NCI-H2196 (cell line): Measurements from ENCODE around the gene SYNJ2BP.
A peak's percentile ranks its signal among the peaks of the same experiment; 100 is the strongest.
"Not testable (repeated sequence)": the region's sequence is repeated elsewhere in the genome, so short reads cannot be mapped to it uniquely, and the experiment has no call there.

Source experiments
- DNase-seq: peaks from one replicate; lab custom pipeline; 2025; ENCODE audit not compliant: unreplicated experiment; lab: John Stamatoyannopoulos, UW

SYNJ2BP gene

GRCh38 chr14:70416725-70417349, at the start of gene SYNJ2BP:
TSS of gene SYNJ2BP (minus strand) at chr14:70417090. CDS start at chr14:70416963, 127 bp downstream.
- DNase-seq = peak; percentile 86

- DNase-seq = no peak
These were observed 37.8 kb upstream of the SYNJ2BP start for GRCh38 chr14:70454731-70455130.

GRCh38 chr14:70451874-70452273, 35.0 kb upstream of the SYNJ2BP start, which contains the start of gene ADAM21:
TSS of gene ADAM21 (plus strand) at chr14:70452174. CDS start at chr14:70457500, 5,326 bp downstream.
- no peak for DNase-seq

GRCh38 chr14:70448633-70449340, 31.9 kb upstream of the SYNJ2BP start:
- DNase-seq = no peak

GRCh38 chr14:70442750-70443149, 25.9 kb upstream of the SYNJ2BP start:
- no peak for DNase-seq

- DNase-seq = no peak
These were observed 24.8 kb upstream of the SYNJ2BP start for GRCh38 chr14:70441641-70442040.

DNA sequence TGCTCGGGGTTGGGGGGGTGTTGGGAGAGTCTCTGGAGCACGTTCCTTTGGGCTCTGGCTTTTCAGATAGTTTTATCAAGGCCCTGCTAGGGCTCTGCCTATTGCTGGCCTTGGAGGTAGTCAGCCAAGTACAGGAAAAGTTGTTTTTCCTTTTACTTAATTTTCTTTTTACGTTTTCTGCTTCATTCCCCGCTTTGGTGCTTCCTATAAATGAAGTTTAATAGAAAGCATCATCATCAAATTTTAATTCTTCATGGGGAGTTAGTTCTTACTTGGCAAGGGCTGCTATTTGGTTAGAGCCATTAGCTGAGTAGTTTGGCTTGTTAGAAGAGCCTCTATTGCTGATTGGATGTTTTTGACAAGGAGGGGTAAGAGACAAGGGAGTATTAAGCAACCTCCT, 20.0 kb upstream of the SYNJ2BP start:
- no peak for DNase-seq

- not testable (repeated sequence) for DNase-seq
These were observed 9.7 kb upstream of the SYNJ2BP start for GRCh38 chr14:70426555-70426954.

GRCh38 chr14:70425354-70425753, 8.5 kb upstream of the SYNJ2BP start:
- peak; percentile 6 for DNase-seq

DNA sequence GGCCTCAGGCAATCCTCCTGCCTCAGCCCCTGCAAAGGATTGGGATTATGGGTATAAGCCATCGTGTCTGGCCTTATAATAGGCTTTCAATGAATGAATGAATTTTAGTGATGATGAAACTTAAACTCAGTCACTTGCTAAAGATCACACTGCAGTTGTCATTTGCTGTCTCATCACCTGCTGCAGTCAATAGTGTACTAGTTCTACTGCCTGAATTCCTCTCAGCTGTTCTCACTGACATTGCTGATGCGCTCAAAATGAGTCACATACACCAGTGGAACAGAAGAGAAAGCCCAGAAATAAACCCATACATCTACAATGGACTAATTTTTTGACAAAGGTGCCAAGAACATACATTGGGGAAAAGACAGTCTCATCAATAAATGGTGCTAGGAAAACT, 5.6 kb upstream of the SYNJ2BP start:
- no peak for DNase-seq

- DNase-seq = not testable (repeated sequence)
These were observed 2.5 kb upstream of the SYNJ2BP start for GRCh38 chr14:70419270-70419931.

- no peak for DNase-seq
These were observed 559 bp downstream of the SYNJ2BP start for GRCh38 chr14:70416338-70416724.

GRCh38 chr14:70415788-70416187, 1.1 kb downstream of the SYNJ2BP start:
- DNase-seq = no peak

DNA sequence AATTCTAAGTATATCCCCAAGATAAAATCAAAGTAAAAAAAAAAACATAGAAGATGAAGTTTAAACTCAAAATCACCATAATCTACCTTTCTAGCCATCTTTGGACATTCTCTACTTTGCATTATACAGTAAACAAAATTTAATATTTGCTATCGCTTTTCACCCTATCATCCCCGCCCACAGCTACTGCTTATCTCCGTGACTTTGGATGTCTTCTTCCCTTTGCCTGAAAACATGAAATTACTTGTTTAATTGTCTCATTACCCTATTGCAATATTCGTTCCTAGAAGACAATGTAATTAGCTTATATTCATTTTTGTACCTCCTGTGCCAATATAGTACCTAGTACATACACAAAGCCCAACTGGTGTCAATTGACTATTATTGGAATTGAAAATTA, 9.3 kb downstream of the SYNJ2BP start:
- no peak for DNase-seq

GRCh38 chr14:70406216-70406615, 10.7 kb downstream of the SYNJ2BP start:
- DNase-seq = not testable (repeated sequence)

GRCh38 chr14:70403335-70403734, 13.6 kb downstream of the SYNJ2BP start:
- DNase-seq = not testable (repeated sequence)

- DNase-seq = no peak
These were observed 15.2 kb downstream of the SYNJ2BP start for GRCh38 chr14:70401643-70402042.

- no peak for DNase-seq
These were observed 18.0 kb downstream of the SYNJ2BP start for GRCh38 chr14:70398706-70399431.

DNA sequence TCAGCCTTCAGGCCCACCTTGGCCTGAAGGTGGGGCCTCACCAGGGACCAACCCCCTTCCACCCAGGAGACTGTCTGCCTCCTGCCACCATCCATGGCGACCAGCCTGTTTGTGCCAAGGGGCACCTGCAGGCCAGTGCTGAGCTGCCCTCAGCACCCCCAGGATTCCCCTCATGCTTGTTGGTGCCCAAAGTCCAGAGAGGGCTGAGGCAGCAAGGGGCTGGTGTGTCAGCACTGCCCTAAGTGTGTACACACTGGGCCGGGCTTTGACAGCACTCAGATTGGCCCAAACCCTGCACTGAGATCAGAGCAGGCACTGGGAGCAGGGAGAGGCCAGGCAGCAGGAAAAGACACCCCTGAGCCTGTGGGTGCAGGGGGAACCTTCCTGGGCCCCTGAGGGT, 18.6 kb downstream of the SYNJ2BP start:
- no peak for DNase-seq

GRCh38 chr14:70397746-70398145, 19.1 kb downstream of the SYNJ2BP start:
- DNase-seq = no peak

DNA sequence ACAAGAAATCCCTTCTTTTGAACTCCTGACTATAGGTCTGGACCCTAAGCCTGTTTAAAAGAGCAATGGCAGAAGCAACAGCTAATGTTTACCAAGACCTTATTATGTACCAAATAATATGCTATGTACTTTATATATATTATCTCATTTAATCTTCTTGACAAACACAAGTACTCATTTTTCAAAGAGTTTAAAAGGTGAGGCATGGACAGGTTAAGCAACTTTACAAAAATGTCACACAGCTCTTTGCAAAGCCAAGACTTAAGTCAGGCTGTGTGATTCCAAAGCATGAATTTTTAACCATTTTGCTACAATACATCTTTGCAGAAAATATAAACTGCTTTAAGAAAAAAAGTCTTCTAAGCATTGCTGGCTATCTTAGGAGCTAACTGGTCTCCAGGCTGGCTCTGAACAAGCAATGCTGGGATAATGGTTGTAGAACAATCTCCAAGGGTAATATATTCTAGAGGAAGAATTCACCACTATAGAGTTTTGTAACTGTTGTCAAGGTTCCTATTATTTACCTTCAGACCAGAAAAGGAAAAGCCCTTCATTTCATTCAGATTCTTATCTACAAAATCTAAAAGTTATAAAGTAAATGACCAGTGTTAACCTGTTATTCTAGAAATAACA, 22.1 kb downstream of the SYNJ2BP start:
- no peak for DNase-seq
